Epithelial cell of proximal tubule (primary cell): ENCODE data around the gene KRTAP10-12. TPM values are rescaled to one million over a fixed set of nuclear protein-coding genes. Genes with fewer than 3 reads are reported as not detected.
A peak's percentile ranks its signal among the peaks of the same experiment; 100 is the strongest.

Experiments
- DNase-seq: peaks from one replicate; pipeline ENCODE4 v3.0.0-alpha.2; 2011; ENCODE audit warnings: low read depth
- H3K4me3 ChIP-seq: 2 replicates; pipeline ENCODE4 v1.5.1; 2011; ENCODE audit warnings: low read depth, mild to moderate bottlenecking, low read length
- CTCF ChIP-seq: conservative IDR thresholded peaks from 2 replicates; pipeline ENCODE4 v1.5.1; 2012; ENCODE audit warnings: low read depth, mild to moderate bottlenecking, low read length
- total RNA-seq: library from RNA; depleted of rRNA; stranded (reverse); fragments of >200 nt; gene quantifications from 2 replicates; pipeline ENCODE4 v1.2.3, GENCODE V29; 2015

Gene KRTAP10-12
- total RNA-seq, 1 donor from 2014 or later: not detected

- no peak for DNase-seq
Measured at GRCh38 chr21:44737706-44738354, 40.9 kb downstream of the KRTAP10-12 start.

GRCh38 chr21:44738621-44739020 is 41.6 kb downstream of the KRTAP10-12 start:
- TF ChIP-seq CTCF: no peak
- DNase-seq: no peak
- no peak overlapping the region for H3K4me3 ChIP-seq

More at GRCh38 chr21:44737706-44738354, 40.9 kb downstream of the KRTAP10-12 start:
- no peak for TF ChIP-seq CTCF
- no peak overlapping the region for H3K4me3 ChIP-seq

GRCh38 chr21:44739316-44739715 is 42.3 kb downstream of the KRTAP10-12 start:
- H3K4me3 ChIP-seq: no peak overlapping the region
- no peak for TF ChIP-seq CTCF
- DNase-seq: no peak

- no peak for TF ChIP-seq CTCF
- DNase-seq: no peak
- no peak overlapping the region for H3K4me3 ChIP-seq
Measured at GRCh38 chr21:44740742-44741141, 43.8 kb downstream of the KRTAP10-12 start.

- no peak for TF ChIP-seq CTCF
- H3K4me3 ChIP-seq: no peak overlapping the region
- DNase-seq: no peak
Measured at GRCh38 chr21:44741921-44742320, 44.9 kb downstream of the KRTAP10-12 start.

GRCh38 chr21:44742418-44743153 is 45.6 kb downstream of the KRTAP10-12 start:
- no peak for DNase-seq
- H3K4me3 ChIP-seq: no peak overlapping the region
- TF ChIP-seq CTCF: peak; percentile 36

Other genes starting within 250 kb of the KRTAP10-12 start
- gene LRRC3, start 241.7 kb upstream of the KRTAP10-12 start, total RNA-seq: 1.0 and 3.0 TPM in 2 replicates
- gene KRTAP10-1, start 157.0 kb upstream of the KRTAP10-12 start, total RNA-seq: not detected in 2 replicates
- not detected in 2 replicates for gene KRTAP10-2, start 145.7 kb upstream of the KRTAP10-12 start, total RNA-seq
- not detected in 2 replicates for gene KRTAP10-3, start 138.4 kb upstream of the KRTAP10-12 start, total RNA-seq
- gene KRTAP10-4, start 123.4 kb upstream of the KRTAP10-12 start, total RNA-seq: not detected in 2 replicates
- gene KRTAP10-5, start 116.6 kb upstream of the KRTAP10-12 start, total RNA-seq: not detected in 2 replicates
- not detected in 2 replicates for gene KRTAP10-6, start 104.7 kb upstream of the KRTAP10-12 start, total RNA-seq
- gene KRTAP10-7, start 96.6 kb upstream of the KRTAP10-12 start, total RNA-seq: not detected in 2 replicates
- gene KRTAP10-8, start 85.1 kb upstream of the KRTAP10-12 start, total RNA-seq: not detected in 2 replicates
- not detected in 2 replicates for gene KRTAP10-9, start 70.1 kb upstream of the KRTAP10-12 start, total RNA-seq
- not detected in 2 replicates for gene KRTAP10-10, start 59.8 kb upstream of the KRTAP10-12 start, total RNA-seq
- not detected in 2 replicates for gene KRTAP10-11, start 50.8 kb upstream of the KRTAP10-12 start, total RNA-seq
- not detected in 2 replicates for gene KRTAP12-4, start 42.5 kb upstream of the KRTAP10-12 start, total RNA-seq
- gene KRTAP12-3, start 39.2 kb upstream of the KRTAP10-12 start, total RNA-seq: not detected in 2 replicates
- gene KRTAP12-2, start 30.2 kb upstream of the KRTAP10-12 start, total RNA-seq: not detected in 2 replicates
- gene KRTAP12-1, start 15.0 kb upstream of the KRTAP10-12 start, total RNA-seq: not detected in 2 replicates
- not detected in 2 replicates for gene TSPEAR, start 14.4 kb downstream of the KRTAP10-12 start, total RNA-seq
- gene UBE2G2, start 104.6 kb downstream of the KRTAP10-12 start, total RNA-seq: 29.6 and 47.2 TPM in 2 replicates
- gene SUMO3, start 120.9 kb downstream of the KRTAP10-12 start, total RNA-seq: 58.7 and 86.0 TPM in 2 replicates
- 311 and 421 TPM in 2 replicates for gene PTTG1IP, start 176.5 kb downstream of the KRTAP10-12 start, total RNA-seq
- gene ITGB2, start 223.7 kb downstream of the KRTAP10-12 start, total RNA-seq: 3.0 and 3.5 TPM in 2 replicates
- 35.7 and 52.1 TPM in 2 replicates for gene SLX9, start 242.9 kb downstream of the KRTAP10-12 start, total RNA-seq